Activated naive CD4-positive, alpha-beta T cell (primary cell): ENCODE measurements around the gene ADTRP.

Experiments used
- DNase-seq, 4 experiments: peaks; one replicate each; lab custom pipeline; 2025; lab: John Stamatoyannopoulos, UW

ADTRP gene

GRCh38 chr6:11755725-11756124 is 22.9 kb downstream of the ADTRP start:
- DNase-seq: no peak

- DNase-seq: no peak
These were observed 23.9 kb downstream of the ADTRP start for GRCh38 chr6:11754625-11755271.

GRCh38 chr6:11753798-11754197 is 24.8 kb downstream of the ADTRP start:
- DNase-seq: no peak

DNA sequence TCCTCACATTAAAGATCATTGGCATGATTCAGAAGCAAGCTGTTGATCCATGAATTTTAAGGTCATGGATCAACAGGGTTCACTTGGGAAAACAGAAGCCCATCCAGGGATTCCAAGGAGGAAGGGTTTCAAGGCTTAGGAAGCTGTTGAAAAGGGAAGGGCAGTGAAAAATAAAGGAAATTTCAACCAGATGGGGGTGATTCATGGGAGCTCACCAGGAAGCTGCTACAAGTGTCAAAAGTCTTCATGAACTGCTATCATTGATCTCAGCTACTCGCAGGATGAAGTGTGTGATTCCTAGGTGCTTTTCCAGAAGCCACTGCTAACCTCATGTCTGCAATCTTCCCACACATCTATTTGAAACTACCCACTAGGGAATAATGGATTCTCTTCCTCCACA is 26.2 kb downstream of the ADTRP start:
- no peak for DNase-seq

DNA sequence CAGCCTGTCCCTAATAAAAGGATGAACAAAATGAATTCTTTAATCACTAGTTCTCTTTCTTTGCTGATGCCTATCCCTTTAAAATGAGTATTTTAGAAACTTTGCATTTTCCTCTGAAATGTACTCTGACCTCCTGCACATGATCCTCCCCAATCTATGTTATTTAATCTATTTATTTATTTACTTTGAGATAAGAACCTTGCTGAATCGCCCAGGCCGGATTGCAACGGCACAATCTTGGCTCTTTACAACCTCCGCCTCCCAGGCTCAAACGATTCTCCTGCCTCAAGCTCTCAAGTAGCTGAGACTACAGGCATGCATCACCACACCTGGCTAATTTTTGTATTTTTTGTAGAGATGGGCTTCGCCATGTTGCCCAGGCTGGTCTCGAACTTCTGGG is 27.9 kb downstream of the ADTRP start:
- no peak for DNase-seq

- no peak for DNase-seq
These were observed 29.9 kb downstream of the ADTRP start for GRCh38 chr6:11748591-11749210.

GRCh38 chr6:11747021-11747420 is 31.6 kb downstream of the ADTRP start:
- no peak for DNase-seq

- no peak for DNase-seq
These were observed 33.9 kb downstream of the ADTRP start for GRCh38 chr6:11744753-11745152.

DNA sequence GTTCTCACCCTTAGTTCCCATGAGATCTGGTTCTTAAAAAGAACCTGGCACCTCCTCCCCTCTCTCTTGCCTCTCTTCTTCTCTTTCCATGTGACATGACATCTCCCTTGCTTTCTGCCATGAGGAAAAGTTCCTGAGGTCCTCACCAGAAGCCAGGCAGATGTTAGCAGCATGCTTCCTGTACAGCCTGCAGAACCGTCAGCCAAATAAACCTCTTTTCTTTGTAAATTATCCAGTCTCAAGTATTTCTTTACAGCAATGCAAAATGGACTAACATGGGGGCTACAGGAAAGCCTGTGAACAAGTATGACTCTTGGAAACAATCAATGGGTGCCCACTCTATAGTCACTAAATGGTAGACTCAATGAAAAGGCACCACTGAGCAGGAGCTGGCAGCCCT is 34.5 kb downstream of the ADTRP start:
- DNase-seq: no peak

DNA sequence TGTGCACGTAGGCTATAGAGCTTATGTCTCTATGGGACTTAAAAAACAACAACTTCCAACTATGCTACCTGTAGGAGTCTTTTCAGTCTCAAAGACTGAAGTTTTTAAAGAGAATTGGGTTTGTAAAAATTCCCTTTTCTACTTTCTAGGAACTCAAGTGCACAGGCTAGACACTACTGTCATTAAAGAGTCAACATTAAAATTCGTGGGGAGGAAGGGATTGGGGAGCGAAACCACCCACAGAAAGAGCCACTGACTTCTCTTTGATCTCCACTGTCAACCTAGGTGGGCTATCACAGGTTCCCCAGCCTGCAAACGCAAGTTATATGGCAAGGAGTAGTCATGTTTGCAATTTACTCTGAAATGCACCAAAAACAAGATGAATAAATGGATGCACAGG is 37.7 kb downstream of the ADTRP start:
- DNase-seq: no peak

GRCh38 chr6:11738661-11739375 is 39.8 kb downstream of the ADTRP start:
- DNase-seq: no peak

DNA sequence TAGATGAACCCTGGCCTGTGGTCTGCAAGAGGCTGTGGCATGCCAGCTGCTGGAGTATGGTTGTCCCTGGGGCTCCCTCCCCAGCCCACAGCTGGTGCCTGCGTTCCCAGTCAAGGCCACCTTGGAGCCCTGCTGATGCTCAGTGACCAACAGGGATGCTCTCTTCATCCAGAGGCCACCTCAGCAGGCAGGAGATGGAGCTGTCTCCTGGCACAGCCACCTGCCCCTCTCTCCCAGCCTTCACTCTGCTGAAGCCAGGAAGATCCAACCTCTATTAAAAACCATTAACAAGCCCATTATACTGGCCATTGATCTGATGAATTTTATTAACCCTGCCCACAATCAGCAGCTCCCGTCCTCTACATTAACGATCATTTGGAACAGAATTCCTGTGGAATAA is 40.4 kb downstream of the ADTRP start:
- DNase-seq: no peak

GRCh38 chr6:11736601-11737000 is 42.0 kb downstream of the ADTRP start:
- DNase-seq: no peak

GRCh38 chr6:11734861-11735613 is 43.6 kb downstream of the ADTRP start:
- no peak for DNase-seq

GRCh38 chr6:11732036-11732631 is 46.5 kb downstream of the ADTRP start:
- peak in 1 of 4 experiments; percentile 16 for DNase-seq

- no peak for DNase-seq
These were observed 47.2 kb downstream of the ADTRP start for GRCh38 chr6:11731423-11731822.

DNA sequence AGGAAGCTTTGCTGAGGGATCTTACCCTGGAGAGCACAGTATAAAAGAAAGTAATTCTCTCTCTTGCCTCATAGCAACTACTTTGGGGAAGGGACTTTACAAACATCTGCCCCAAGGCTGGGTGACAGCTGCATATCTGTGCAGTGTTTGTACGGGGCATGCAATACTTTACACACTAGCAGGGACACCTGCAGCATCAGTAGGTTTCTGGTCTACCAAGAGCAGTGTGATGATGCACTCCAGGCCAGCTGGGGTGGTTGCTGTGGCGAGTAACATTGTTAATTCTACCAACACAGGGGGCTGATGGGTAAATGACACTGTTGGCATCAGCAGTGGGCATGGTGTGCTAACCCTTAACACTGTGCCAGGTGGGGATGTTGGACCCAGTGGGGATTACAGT is 48.0 kb downstream of the ADTRP start:
- no peak for DNase-seq

DNA sequence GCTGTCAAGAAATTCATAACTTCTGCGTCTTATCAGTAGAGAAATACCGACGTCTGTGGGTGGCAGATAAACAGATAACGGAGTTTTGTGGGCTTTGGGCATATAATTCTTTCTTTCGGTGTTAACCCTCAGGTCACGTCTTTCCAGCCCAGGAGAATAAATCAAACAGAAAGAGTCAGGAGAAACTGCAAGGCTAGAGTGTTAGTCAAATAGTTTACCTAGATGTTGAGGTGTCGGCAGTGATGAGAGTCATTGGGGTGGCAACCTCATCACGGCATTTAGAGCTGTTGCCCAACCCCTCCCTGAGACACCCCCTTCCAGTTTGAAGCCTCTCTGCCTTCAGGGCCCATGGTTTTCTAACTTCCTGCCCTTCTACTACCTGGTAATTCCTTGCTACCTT is 49.5 kb downstream of the ADTRP start:
- peak in 2 of 4 experiments; percentile 14 to 33 for DNase-seq

DNA sequence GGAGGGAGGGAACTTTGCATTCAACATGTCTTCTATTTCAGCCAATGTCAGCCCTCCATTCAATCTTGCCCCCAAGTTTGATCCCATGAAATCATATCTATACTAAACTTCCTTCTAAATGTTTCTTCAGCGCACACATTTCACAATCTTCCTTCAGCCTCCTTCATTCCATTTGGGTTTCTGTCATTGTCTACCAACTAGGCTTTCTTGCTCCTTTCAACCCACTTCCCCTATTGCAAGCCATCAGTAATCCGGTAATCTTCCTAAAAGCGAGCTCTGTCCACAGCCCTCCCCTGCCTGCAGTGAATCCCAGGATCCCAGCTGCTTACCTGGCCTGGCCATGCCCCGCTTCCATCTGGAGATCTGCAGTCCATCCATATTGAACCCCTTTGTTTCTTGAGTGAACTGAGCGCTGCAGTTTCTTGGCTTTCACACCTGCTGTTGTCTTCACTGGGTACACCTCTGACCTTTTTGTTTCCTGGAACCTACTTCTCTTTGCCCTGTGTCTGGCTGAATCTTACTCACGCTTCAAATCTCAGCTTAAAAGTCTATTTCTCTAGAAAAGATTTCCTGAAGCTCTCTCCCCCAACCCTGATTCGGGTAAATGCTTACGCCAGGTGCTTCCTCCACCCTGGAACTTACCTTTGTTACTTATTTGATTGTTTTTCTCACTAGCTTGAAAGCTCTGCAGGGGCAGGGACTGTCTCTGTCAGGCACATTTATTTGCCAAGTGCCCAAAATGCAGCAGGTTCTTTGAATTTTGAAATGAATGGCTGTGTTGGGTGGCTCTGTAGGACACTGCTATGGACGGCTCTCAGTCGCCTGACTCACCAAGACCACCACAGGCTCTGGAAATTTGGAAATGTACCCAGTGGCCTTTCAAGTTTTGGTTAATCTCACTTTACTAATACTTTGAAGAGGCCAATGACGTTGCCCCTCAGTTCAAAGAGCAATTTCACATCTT is 50.3 kb downstream of the ADTRP start:
- peak in 2 of 4 experiments; percentile 35 to 46 for DNase-seq

DNA sequence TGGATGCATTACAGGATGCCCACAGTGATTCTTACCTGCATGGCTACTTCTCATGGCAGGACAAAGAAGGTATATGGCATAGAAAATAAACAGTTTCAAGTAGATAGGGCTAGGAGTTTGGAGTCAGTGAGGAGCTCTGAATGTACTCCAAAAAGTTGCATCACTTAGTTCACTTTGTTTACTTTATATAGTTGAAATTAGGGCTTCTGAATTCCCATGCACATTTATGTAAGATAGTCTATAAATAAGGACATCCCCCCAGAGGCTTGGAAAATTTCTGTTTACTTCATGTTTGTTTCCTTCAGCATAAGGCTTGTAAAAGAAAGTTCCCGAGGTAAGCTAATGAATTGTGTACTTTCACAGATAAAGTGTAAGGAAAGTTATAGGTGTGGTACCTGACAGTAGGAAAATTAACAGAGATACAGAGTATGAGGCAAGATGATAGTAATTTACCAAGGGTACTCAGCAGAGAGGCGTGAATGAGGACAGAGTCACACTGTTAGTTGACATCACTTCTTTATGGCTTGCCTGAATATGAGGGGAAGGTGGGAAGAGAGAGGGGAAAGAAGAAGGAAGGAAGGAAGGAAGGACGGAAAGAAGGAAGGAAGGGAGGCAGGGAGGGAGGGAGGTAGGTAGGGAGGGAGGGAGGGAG is 51.1 kb downstream of the ADTRP start:
- DNase-seq: no peak

- DNase-seq: no peak
These were observed 54.3 kb downstream of the ADTRP start for GRCh38 chr6:11724286-11724685.
